ENCODE results near the gene INMT.
"Not testable (repeated sequence)": the region's sequence is repeated elsewhere in the genome, so short reads cannot be mapped to it uniquely, and the experiment has no call there.

INMT gene

GRCh38 chr7:30713392-30713791, 38.5 kb upstream of the INMT start:
- TF ChIP-seq, protein P1, sequence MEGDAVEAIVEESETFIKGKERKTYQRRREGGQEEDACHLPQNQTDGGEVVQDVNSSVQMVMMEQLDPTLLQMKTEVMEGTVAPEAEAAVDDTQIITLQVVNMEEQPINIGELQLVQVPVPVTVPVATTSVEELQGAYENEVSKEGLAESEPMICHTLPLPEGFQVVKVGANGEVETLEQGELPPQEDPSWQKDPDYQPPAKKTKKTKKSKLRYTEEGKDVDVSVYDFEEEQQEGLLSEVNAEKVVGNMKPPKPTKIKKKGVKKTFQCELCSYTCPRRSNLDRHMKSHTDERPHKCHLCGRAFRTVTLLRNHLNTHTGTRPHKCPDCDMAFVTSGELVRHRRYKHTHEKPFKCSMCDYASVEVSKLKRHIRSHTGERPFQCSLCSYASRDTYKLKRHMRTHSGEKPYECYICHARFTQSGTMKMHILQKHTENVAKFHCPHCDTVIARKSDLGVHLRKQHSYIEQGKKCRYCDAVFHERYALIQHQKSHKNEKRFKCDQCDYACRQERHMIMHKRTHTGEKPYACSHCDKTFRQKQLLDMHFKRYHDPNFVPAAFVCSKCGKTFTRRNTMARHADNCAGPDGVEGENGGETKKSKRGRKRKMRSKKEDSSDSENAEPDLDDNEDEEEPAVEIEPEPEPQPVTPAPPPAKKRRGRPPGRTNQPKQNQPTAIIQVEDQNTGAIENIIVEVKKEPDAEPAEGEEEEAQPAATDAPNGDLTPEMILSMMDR (IDR thresholded peaks at IDR 0.05; ENCODE audit: low read depth, low read length) = no peak
- Histone ChIP-seq H3K4me3 (ENCODE audit: low read depth, low read length) (no peak overlapping the region), H3K4me1 (no peaks in the 10 kb centered on the region), H3K36me3 (no peaks in the 10 kb centered on the region), H3K27me3 (no peaks in the 10 kb centered on the region), H3K9me3 (no peaks in the 10 kb centered on the region)
- DNase-seq = no peak

DNA sequence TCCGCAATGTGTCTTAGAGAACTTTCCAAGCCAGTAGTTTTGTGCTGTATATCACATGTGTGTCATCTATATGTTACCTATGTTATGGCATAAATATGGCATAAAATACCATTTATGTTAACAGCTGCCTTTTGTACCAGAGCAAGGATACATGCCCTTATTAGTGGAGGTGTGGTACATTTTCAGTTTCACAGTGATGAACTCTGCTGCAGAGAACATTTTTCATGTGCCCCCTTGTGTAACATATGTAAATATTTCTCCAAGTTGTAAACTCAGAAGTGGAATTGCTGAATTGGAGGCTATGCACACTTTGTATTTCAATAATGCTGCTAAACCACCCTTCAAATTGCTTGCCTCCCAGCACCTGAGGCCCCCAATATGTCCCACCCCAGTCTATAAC, 37.8 kb upstream of the INMT start:
- H3K36me3 ChIP-seq = no peaks in the 10 kb centered on the region
- TF ChIP-seq, protein P1 (IDR thresholded peaks at IDR 0.05; ENCODE audit: low read depth, low read length) = no peak
- H3K4me1 ChIP-seq = no peaks in the 10 kb centered on the region
- DNase-seq = no peak
- no peaks in the 10 kb centered on the region for H3K9me3 ChIP-seq
- no peaks in the 10 kb centered on the region for H3K27me3 ChIP-seq
- H3K4me3 ChIP-seq (ENCODE audit: low read depth, low read length) = no peak overlapping the region

DNA sequence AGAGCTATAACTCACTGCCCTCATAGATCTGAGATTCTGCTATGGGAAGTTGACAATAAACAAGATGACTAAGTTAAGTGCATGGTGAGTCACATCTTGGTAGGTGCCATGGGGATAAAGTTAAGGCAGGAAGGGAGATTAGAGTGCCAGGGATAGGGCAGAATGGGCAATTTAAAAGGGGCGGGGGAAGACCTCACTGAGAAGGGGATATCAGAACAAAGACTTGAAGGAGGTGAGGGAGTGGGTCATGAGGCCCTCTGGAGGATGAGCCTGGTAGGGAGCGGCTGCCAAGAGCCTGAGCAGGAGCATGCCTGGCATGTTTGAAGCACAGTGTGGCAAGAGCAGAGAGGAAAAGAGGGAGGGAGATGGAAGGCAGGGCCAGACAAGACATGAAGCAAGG, 34.8 kb upstream of the INMT start:
- Histone ChIP-seq H3K27me3 (no peaks in the 10 kb centered on the region), H3K9me3 (no peaks in the 10 kb centered on the region; the same call in 1 of the 2 replicates), H3K4me3 (ENCODE audit: low read depth, low read length) (no peak overlapping the region), H3K4me1 (no peaks in the 10 kb centered on the region), H3K36me3 (no peaks in the 10 kb centered on the region)
- DNase-seq = peak; percentile 23
- TF ChIP-seq, protein P1 (IDR thresholded peaks at IDR 0.05; ENCODE audit: low read depth, low read length) = peak; percentile 32

GRCh38 chr7:30719434-30719833, 32.5 kb upstream of the INMT start:
- not testable (repeated sequence) for H3K9me3 ChIP-seq; H3K36me3 ChIP-seq; H3K4me1 ChIP-seq; H3K27me3 ChIP-seq; DNase-seq; H3K4me3 ChIP-seq (ENCODE audit: low read depth, low read length)

DNA sequence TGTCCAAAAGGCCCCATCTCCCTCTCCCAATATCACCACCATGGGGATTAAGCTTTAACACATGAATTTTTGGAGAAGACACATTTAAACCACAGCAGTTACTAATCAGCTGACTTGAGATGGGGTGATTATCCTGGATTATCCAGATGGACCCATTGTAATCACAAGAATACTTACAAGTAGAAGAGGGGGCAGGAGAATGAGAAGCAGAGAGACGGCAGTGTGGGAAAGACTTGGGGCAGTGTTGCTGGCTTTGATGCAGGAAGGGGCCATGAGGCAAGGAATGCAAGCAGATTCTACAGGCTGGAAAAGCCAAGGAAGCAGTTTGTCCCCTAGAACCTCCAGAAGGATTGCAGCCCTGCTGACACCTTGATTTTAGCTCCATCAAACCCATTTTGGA, 30.7 kb upstream of the INMT start:
- no peaks in the 10 kb centered on the region for H3K36me3 ChIP-seq
- no peak for DNase-seq
- TF ChIP-seq, protein P1 (IDR thresholded peaks at IDR 0.05; ENCODE audit: low read depth, low read length) = no peak
- no peak overlapping the region for H3K4me3 ChIP-seq (ENCODE audit: low read depth, low read length)
- H3K4me1 ChIP-seq = no peaks in the 10 kb centered on the region
- no peaks in the 10 kb centered on the region for H3K27me3 ChIP-seq
- no peaks in the 10 kb centered on the region; the same call in 1 of the 2 replicates for H3K9me3 ChIP-seq

- Histone ChIP-seq H3K27me3 (no peaks in the 10 kb centered on the region), H3K9me3 (no peaks in the 10 kb centered on the region; the same call in 1 of the 2 replicates), H3K36me3 (no peaks in the 10 kb centered on the region), H3K4me1 (no peaks in the 10 kb centered on the region), H3K4me3 (ENCODE audit: low read depth, low read length) (no peak overlapping the region)
- TF ChIP-seq, protein P1 (IDR thresholded peaks at IDR 0.05; ENCODE audit: low read depth, low read length) = no peak
- no peak for DNase-seq
These were observed 29.7 kb upstream of the INMT start for GRCh38 chr7:30722187-30722586.

DNA sequence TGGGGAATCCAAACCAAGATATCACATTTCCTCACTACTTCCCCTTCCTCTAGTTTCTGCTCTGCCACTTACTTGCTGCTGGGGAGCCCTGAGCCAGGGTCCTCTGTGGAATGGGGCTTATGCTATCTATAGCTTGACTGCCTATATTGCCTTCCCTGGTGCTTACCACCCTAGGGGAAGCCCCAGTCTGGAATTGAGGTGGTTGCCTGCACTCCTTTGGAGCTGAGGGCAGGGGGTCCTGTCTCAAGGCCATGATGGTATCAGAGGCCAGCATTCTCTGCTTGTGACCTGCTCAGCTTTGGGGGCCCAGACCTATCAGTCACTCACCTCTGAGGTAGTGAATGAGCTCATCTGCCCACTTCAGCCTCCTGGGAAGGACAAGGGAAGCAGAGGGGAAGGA, 29.3 kb upstream of the INMT start:
- TF ChIP-seq, protein P1 (IDR thresholded peaks at IDR 0.05; ENCODE audit: low read depth, low read length) = no peak

More for the DNA sequence above, 29.3 kb upstream of the INMT start:
- DNase-seq = no peak
- Histone ChIP-seq H3K36me3 (no peaks in the 10 kb centered on the region), H3K27me3 (no peaks in the 10 kb centered on the region), H3K9me3 (no peaks in the 10 kb centered on the region; the same call in 1 of the 2 replicates), H3K4me3 (ENCODE audit: low read depth, low read length) (no peak overlapping the region), H3K4me1 (no peaks in the 10 kb centered on the region)
